SH-SY5Y (cell line): ENCODE measurements around the gene ITPR3.

Experiments used
- GATA2 ChIP-seq: IDR thresholded peaks from 2 replicates; pipeline ENCODE4 v1.6.1; 2011; ENCODE audit warnings: mild to moderate bottlenecking, low read depth, low read length
- GATA3 ChIP-seq: IDR thresholded peaks from 2 replicates; pipeline ENCODE4 v1.6.1; 2011; ENCODE audit warnings: low read depth, mild to moderate bottlenecking, low read length, moderate library complexity

- TF ChIP-seq GATA2 (no peak), GATA3 (no peak)
Measured at GRCh38 chr6:33698494-33698893, 77.4 kb downstream of the ITPR3 start.
